GM12878 (cell line): ENCODE measurements around the gene COA3. TPM values are rescaled to one million over a fixed set of nuclear protein-coding genes. Genes with fewer than 3 reads are reported as not detected.
A peak's percentile ranks its signal among the peaks of the same experiment; 100 is the strongest.

Source experiments
- ATAC-seq: fragments of 200-7000 bp; cut with Tn5 transposase; 3 replicates; pipeline ENCODE4 v1.9.1; 2020; ENCODE audit warnings: mild to moderate bottlenecking, moderate library complexity
- BruUV-seq: library from RNA; stranded (reverse); fragments of 400-500 nt; replicated peaks from 2 replicates; lab custom pipeline; 2021; lab: Mats Ljungman, UMichigan
- CTCF ChIA-PET: fragments of 300-600 bp; sonication (Branson Sonifier 250); formaldehyde crosslinking; extraction: SDS; loops from one replicate; lab custom pipeline; 2021; ENCODE audit warnings: inconsistent platforms; lab: Yijun Ruan, JAX
- POLR2A ChIA-PET: fragments of 350-600 bp; formaldehyde crosslinking; extraction: SDS; loops from one replicate; lab custom pipeline; 2021; ENCODE audit warnings: inconsistent platforms; lab: Charles Lee
- RAD21 ChIA-PET: fragments of 300-600 bp; sonication (Branson Sonifier 250); formaldehyde crosslinking; loops from one replicate; lab custom pipeline; 2023; ENCODE audit warnings: antibody characterized with exemption; ENCODE audit not compliant: unreplicated experiment; lab: Charles Lee
- SMC1A ChIA-PET: fragments of 300-600 bp; sonication (Branson Sonifier 250); formaldehyde crosslinking; loops from one replicate; lab custom pipeline; 2023; ENCODE audit not compliant: unreplicated experiment, uncharacterized antibody; lab: Charles Lee
- DNase-seq: peaks from one replicate; pipeline ENCODE4 v3.0.0-alpha.2; 2011; ENCODE audit warnings: low read depth, low spot score
- FAIRE-seq: peaks from 3 replicates; lab custom pipeline; 2011; peaks lifted over from hg19 to GRCh38; lab: Jason Lieb, UNC
- H2AFZ ChIP-seq: 2 replicates; pipeline ENCODE4 v1.6.0; 2011; ENCODE audit warnings: low read depth, low read length, control low read depth; ENCODE audit not compliant: control insufficient read depth
- H3K27ac ChIP-seq: 2 replicates; pipeline ENCODE4 v1.5.1; 2011; ENCODE audit warnings: control low read depth; ENCODE audit not compliant: control insufficient read depth, insufficient read depth
- H3K27me3 ChIP-seq, 2 experiments: replicated peaks in 1 of 2; 2 replicates each; pipeline versions ENCODE4 v1.6.0 to v1.6.1; 2011; ENCODE audit warnings: low read length in 1 of 2; ENCODE audit not compliant: control insufficient read depth in 2 of 2, insufficient read depth in 2 of 2
- H3K36me3 ChIP-seq, 2 experiments: 2 replicates each; pipeline ENCODE4 v1.5.1; 2011; ENCODE audit warnings: low read length in 1 of 2; ENCODE audit not compliant: control insufficient read depth in 2 of 2, insufficient read depth in 2 of 2
- H3K4me1 ChIP-seq: 2 replicates; pipeline ENCODE4 v1.6.1; 2011; ENCODE audit warnings: mild to moderate bottlenecking, low read length, moderate library complexity, mixed read lengths; ENCODE audit not compliant: control insufficient read depth, insufficient read depth
- H3K4me2 ChIP-seq: 2 replicates; pipeline ENCODE4 v1.6.0; 2011; ENCODE audit warnings: control low read depth; ENCODE audit not compliant: control insufficient read depth, insufficient read depth
- H3K4me3 ChIP-seq: fragments of 200-600 bp; sonication (generic); 2 replicates; pipeline ENCODE4 v1.5.1; 2016
- H3K79me2 ChIP-seq: 2 replicates; pipeline ENCODE4 v1.6.0; 2011; ENCODE audit warnings: low read length; ENCODE audit not compliant: control insufficient read depth, insufficient read depth
- H3K9ac ChIP-seq: 2 replicates; pipeline ENCODE4 v1.8.0; 2011; ENCODE audit warnings: low read length, control low read depth, mixed read lengths; ENCODE audit not compliant: control insufficient read depth, insufficient read depth
- H3K9me3 ChIP-seq: replicated peaks from 3 replicates; pipeline ENCODE4 v1.5.1; 2011; ENCODE audit warnings: mild to moderate bottlenecking, low read length; ENCODE audit not compliant: control insufficient read depth, insufficient read depth
- H4K20me1 ChIP-seq: 2 replicates; pipeline ENCODE4 v1.6.0; 2011; ENCODE audit not compliant: control insufficient read depth, insufficient read depth
- HCFC1 ChIP-seq: fragments of 150-350 bp; IDR thresholded peaks from 2 replicates; pipeline ENCODE4 v1.6.1; 2014; ENCODE audit warnings: low read length
- IRF4 ChIP-seq: IDR thresholded peaks from 2 replicates; pipeline ENCODE4 v1.6.1; 2011; ENCODE audit warnings: low read depth, low read length
- POLR2A ChIP-seq: IDR thresholded peaks from 2 replicates; pipeline ENCODE4 v1.6.1; 2011; ENCODE audit warnings: low read depth, mild to moderate bottlenecking, low read length
- RAD21 ChIP-seq: IDR thresholded peaks from 2 replicates; pipeline ENCODE4 v1.6.1; 2011; ENCODE audit warnings: mild to moderate bottlenecking, low read depth, low read length, moderate library complexity; ENCODE audit not compliant: insufficient read depth
- WGBS: methylation state at CpG from one replicate; pipeline ENCODE4 v1.1.6; 2016; ENCODE audit warnings: low lambda C conversion rate; ENCODE audit not compliant: insufficient replicate concordance, insufficient coverage; ENCODE audit errors: missing lambda C conversion rate; 5-methylcytosine and 5-hydroxymethylcytosine counted together
- in situ Hi-C: fragments of 300-500 bp; cut with MboI; formaldehyde crosslinking; loops from 9 replicates; pipeline ENCODE4 v1.14.3; 2018; ENCODE audit warnings: mixed read lengths
- intact Hi-C: fragments of 100-400 bp; cut with micrococcal nuclease; formaldehyde crosslinking; loops from one replicate; pipeline ENCODE4 v1.14.2; 2022; ENCODE audit not compliant: unreplicated experiment
- polyA plus RNA-seq, 11 experiments: library from polyadenylated mRNA; depleted of rRNA in 4 of 11; unstranded in 6 of 11; stranded (reverse) in 5 of 11; fragments of >200 nt; fragmentation: Nextera tagmentation in 4 of 11; fragmentation: Illumina TruSeq in 1 of 11; extraction: Ambion mirVana in 4 of 11; extraction: Trizol in 1 of 11; gene quantifications; 1 replicate in 1 of 11; 2 replicates in 10 of 11; pipeline versions ENCODE4 v1.2.1 to v1.2.3, GENCODE V29; 2011 to 2016; ENCODE audit warnings: inconsistent platforms in 2 of 11, missing spikeins in 2 of 11, low read depth in 1 of 11
- total RNA-seq, 4 experiments: library from RNA; depleted of rRNA in 3 of 4; stranded (reverse); fragments of >200 nt in 3 of 4; fragmentation: Illumina TruSeq in 1 of 4; extraction: Trizol in 1 of 4; gene quantifications; 2 replicates each; pipeline versions ENCODE4 v1.2.1 to v1.2.3, GENCODE V29; 2013 to 2021
- TF ChIP-seq, protein P1 (sequence below): fragments of 450-650 bp; IDR thresholded peaks from 2 replicates; pipeline ENCODE4 v1.6.1; 2016; ENCODE audit warnings: mild to moderate bottlenecking
- TF ChIP-seq, protein P2 (sequence below), 3 experiments: IDR thresholded peaks in 2 of 3; conservative IDR thresholded peaks in 1 of 3; 2 replicates each; pipeline ENCODE4 v1.5.1; 2011; ENCODE audit warnings: low read depth in 3 of 3, low read length in 3 of 3, mild to moderate bottlenecking in 3 of 3, control low read depth in 2 of 3, moderate library complexity in 2 of 3, inconsistent platforms in 1 of 3, mixed read lengths in 1 of 3; ENCODE audit not compliant: control insufficient read depth in 2 of 3, insufficient read depth in 1 of 3; ENCODE audit errors: extremely low read depth in 1 of 3

The COA3 gene
- total and polyA plus RNA-seq, 10 of the 15 experiments (the other 5 are each of a cell fraction or from before 2014, with no cell fraction given): 45.2 to 161 (median 64.6) TPM

DNA sequence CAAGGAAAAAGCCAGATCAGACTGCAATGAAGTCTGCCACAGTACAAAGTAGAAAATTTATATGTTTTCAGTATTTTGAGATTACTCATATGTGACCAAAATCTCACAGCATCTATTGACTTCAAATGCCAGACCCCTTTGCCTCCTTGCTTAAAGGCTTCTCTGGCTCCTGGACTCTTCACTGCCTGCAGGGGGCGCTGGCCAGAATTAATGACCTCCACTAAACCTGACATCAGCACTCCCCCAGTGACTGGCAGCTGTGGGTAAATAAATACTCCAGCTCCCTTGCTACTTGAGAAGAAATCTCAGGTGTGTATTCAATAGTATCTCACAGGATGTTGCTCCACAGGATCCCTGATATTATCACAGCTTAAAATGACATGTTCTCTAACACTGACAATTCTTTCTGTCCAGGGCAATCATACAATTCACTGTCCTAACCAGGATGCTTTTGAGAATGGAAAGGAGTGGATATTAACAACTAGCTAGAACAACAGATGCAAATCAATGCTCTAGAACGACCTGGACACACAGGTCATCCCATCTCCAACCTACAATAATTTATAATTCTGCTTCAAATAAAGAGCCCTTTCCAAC is 21.5 kb upstream of the COA3 start (continued):
- no peak for TF ChIP-seq HCFC1
- TF ChIP-seq, protein P1, sequence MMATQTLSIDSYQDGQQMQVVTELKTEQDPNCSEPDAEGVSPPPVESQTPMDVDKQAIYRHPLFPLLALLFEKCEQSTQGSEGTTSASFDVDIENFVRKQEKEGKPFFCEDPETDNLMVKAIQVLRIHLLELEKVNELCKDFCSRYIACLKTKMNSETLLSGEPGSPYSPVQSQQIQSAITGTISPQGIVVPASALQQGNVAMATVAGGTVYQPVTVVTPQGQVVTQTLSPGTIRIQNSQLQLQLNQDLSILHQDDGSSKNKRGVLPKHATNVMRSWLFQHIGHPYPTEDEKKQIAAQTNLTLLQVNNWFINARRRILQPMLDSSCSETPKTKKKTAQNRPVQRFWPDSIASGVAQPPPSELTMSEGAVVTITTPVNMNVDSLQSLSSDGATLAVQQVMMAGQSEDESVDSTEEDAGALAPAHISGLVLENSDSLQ: peak; percentile 90

DNA sequence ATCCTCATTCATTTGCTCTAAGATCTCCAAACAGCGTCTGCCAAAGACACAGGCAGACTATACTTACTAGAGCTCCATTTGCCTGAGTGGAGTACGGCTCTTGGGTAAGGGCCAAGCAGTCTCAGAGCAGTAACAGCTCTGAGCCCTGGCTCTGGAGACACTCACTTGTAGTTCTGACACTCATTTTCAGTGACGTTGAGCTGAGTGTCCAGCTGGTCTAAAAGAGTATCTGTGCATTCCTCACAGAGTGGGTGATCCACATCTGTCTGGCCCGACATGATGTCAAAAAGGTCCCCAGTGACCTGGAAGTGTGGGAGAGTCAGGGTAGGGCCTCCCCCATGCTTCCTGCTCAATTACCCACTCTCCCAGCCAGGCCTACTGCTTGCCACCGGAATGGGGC is 19.9 kb upstream of the COA3 start:
- BruUV-seq: no TSS peak
- no peak overlapping the region for H3K4me3 ChIP-seq
- no peak for TF ChIP-seq RAD21
- TF ChIP-seq, protein P2, sequence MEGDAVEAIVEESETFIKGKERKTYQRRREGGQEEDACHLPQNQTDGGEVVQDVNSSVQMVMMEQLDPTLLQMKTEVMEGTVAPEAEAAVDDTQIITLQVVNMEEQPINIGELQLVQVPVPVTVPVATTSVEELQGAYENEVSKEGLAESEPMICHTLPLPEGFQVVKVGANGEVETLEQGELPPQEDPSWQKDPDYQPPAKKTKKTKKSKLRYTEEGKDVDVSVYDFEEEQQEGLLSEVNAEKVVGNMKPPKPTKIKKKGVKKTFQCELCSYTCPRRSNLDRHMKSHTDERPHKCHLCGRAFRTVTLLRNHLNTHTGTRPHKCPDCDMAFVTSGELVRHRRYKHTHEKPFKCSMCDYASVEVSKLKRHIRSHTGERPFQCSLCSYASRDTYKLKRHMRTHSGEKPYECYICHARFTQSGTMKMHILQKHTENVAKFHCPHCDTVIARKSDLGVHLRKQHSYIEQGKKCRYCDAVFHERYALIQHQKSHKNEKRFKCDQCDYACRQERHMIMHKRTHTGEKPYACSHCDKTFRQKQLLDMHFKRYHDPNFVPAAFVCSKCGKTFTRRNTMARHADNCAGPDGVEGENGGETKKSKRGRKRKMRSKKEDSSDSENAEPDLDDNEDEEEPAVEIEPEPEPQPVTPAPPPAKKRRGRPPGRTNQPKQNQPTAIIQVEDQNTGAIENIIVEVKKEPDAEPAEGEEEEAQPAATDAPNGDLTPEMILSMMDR (IDR thresholded peaks at IDR 0.05 in 2 of 3, conservative IDR thresholded peaks at IDR 0.05 in 1 of 3; ENCODE audit: control insufficient read depth in 2 of 3, extremely low read depth in 1 of 3, insufficient read depth in 1 of 3, low read depth in 3 of 3, low read length in 3 of 3): no peak
- TF ChIP-seq POLR2A: 0 out of 2 replicates have a peak, but pooled peaks have one; percentile 22
- TF ChIP-seq IRF4: no peak
- H4K20me1 ChIP-seq: no peaks in the 10 kb centered on the region
- peaks cover 12% of the 10 kb centered on the region for H3K79me2 ChIP-seq
- H3K36me3 ChIP-seq: peaks cover 11 to 33% of the 10 kb centered on the region in 2 experiments
- H3K9me3 ChIP-seq: no peaks in the 10 kb centered on the region
- ATAC-seq (no peak), FAIRE-seq (no peak), DNase-seq (no peak)
- ChIA-PET POLR2A (no interaction called here), CTCF (interaction anchor here (0.7 to 3.9 kb wide), 8 partner anchors 9 to 240 kb away, joined by 3 to 17 read pairs (median 4); partner anchors contain the start of gene RPL27), SMC1A (interaction anchor here (0.7 to 0.9 kb wide), 2 partner anchors 18 to 179 kb away, joined by 3 to 4 read pairs; partner anchors contain the start of gene RPL27), RAD21 (no interaction called here)
- H2AFZ ChIP-seq: no peak overlapping the region
- in situ Hi-C loops: no loop called here
- no peak overlapping the region for H3K9ac ChIP-seq
- no peaks in the 10 kb centered on the region for H3K27me3 ChIP-seq
- no peak overlapping the region for H3K27ac ChIP-seq
- H3K4me2 ChIP-seq: no peak overlapping the region
- 80% methylated on average over 5 of the region's 5 CpGs for WGBS
- intact Hi-C loops: no loop called here
- peaks cover 6% of the 10 kb centered on the region; the same call in 1 of the 2 replicates for H3K4me1 ChIP-seq
